ENCODE results near the gene COL27A1. TPM values are rescaled to one million over a fixed set of nuclear protein-coding genes. Genes with fewer than 3 reads are reported as not detected.

COL27A1 gene
- total RNA-seq, 2 experiments from 2014 or later: not detected

DNA sequence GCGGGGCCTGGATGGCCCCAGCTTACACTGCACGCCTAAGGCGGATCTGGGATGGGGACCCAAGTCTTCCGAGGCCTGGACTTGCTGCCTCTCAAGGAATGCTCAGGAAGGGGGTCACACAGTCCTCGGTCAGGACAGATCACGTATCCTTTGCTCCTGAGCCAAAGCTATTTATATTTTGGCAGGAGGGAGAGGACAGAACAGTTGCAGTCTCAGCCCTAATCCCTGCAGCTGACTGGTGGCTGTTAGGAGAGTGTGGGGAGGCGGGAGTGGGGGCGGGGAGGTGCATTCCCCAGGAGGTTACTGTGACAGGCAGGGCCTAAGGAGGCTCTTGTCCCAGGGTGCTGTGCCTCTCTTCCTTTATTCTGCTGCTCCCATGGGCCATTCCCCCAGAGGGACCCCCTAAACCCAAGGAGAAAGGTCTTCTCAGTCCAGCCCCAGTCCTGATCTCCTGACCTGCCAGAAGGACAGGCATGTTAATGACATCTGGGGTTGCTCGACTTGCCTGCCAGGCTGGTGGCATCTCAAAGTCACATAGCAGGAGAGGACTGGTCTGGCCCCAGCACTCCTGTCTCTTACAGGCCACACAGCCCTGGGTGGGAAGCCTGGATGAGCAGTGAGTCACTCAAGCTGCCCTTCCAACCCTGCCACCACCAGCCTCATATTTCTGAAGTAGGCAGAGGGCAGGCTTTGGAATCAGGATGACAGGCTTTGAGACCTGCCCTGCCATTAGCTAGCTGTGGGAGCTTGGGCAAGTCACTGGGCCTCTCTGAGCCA lies 51.9 kb downstream of the COL27A1 start:
- H3K36me3 ChIP-seq (ENCODE audit: insufficient read depth, low read length): no peaks in the 10 kb centered on the region
- no peak for DNase-seq (ENCODE audit: low spot score)
- no peaks in the 10 kb centered on the region for H3K9me2 ChIP-seq (ENCODE audit: insufficient read depth, low read length)
- no peaks in the 10 kb centered on the region for H3K9me3 ChIP-seq (ENCODE audit: low read length)
- no TSS peak for BruUV-seq (replicated peaks)
- H3K4me3 ChIP-seq (ENCODE audit: low read depth, low read length, poor library complexity, severe bottlenecking): no peak overlapping the region
- intact Hi-C loops (cut with micrococcal nuclease; ENCODE audit: unreplicated experiment): no loop called here
- POLR2A ChIA-PET: interaction anchor here (1.7 kb wide), 1 partner anchor 30 kb away, joined by 3 read pairs; no protein-coding TSS in a partner anchor
- no peak overlapping the region for H3K4me2 ChIP-seq (ENCODE audit: low read length)
- no peaks in the 10 kb centered on the region for H4K20me1 ChIP-seq (ENCODE audit: insufficient read depth, low read length)
- no peak overlapping the region for H2AFZ ChIP-seq (ENCODE audit: low read length)
- H3K27ac ChIP-seq (ENCODE audit: low read depth, low read length, poor library complexity, severe bottlenecking): no peak overlapping the region
- CTCF ChIA-PET (ENCODE audit: unreplicated experiment): interaction anchor here (0.5 kb wide), 1 partner anchor 12 kb away, joined by 3 read pairs; no protein-coding TSS in a partner anchor
- H3K4me1 ChIP-seq (ENCODE audit: insufficient read depth, low read length, poor library complexity, severe bottlenecking): no peaks in the 10 kb centered on the region
- H3K79me2 ChIP-seq (ENCODE audit: insufficient read depth, low read depth, low read length): no peaks in the 10 kb centered on the region
- TF ChIP-seq CTCF (conservative IDR thresholded peaks at IDR 0.05; ENCODE audit: low read length): no peak
- TF ChIP-seq EZH2phosphoT487 (IDR thresholded peaks at IDR 0.05; ENCODE audit: borderline replicate concordance, low read depth, low read length): no peak

- no peaks in the 10 kb centered on the region for H3K36me3 ChIP-seq (ENCODE audit: insufficient read depth, low read length)
- no peak overlapping the region for H3K4me3 ChIP-seq (ENCODE audit: low read depth, low read length, poor library complexity, severe bottlenecking)
- H4K20me1 ChIP-seq (ENCODE audit: insufficient read depth, low read length): no peaks in the 10 kb centered on the region
- H3K4me1 ChIP-seq (ENCODE audit: insufficient read depth, low read length, poor library complexity, severe bottlenecking): no peaks in the 10 kb centered on the region
- no peak for TF ChIP-seq CTCF (conservative IDR thresholded peaks at IDR 0.05; ENCODE audit: low read length)
- no peak for TF ChIP-seq EZH2phosphoT487 (IDR thresholded peaks at IDR 0.05; ENCODE audit: borderline replicate concordance, low read depth, low read length)
- no peak overlapping the region for H2AFZ ChIP-seq (ENCODE audit: low read length)
- no peaks in the 10 kb centered on the region for H3K9me2 ChIP-seq (ENCODE audit: insufficient read depth, low read length)
- POLR2A ChIA-PET: no interaction called here
- H3K4me2 ChIP-seq (ENCODE audit: low read length): no peak overlapping the region
- no peak for DNase-seq (ENCODE audit: low spot score)
- no peaks in the 10 kb centered on the region for H3K9me3 ChIP-seq (ENCODE audit: low read length)
- CTCF ChIA-PET (ENCODE audit: unreplicated experiment): no interaction called here
- no TSS peak for BruUV-seq (replicated peaks)
- no peaks in the 10 kb centered on the region for H3K79me2 ChIP-seq (ENCODE audit: insufficient read depth, low read depth, low read length)
- no peak overlapping the region for H3K27ac ChIP-seq (ENCODE audit: low read depth, low read length, poor library complexity, severe bottlenecking)
- intact Hi-C loops (cut with micrococcal nuclease; ENCODE audit: unreplicated experiment): no loop called here
Measured at GRCh38 chr9:114207845-114208244, 52.5 kb downstream of the COL27A1 start.

GRCh38 chr9:114209151-114209550 lies 53.8 kb downstream of the COL27A1 start:
- Histone ChIP-seq H3K4me3 (ENCODE audit: low read depth, low read length, poor library complexity, severe bottlenecking) (no peak overlapping the region), H4K20me1 (ENCODE audit: insufficient read depth, low read length) (no peaks in the 10 kb centered on the region), H3K9me3 (ENCODE audit: low read length) (no peaks in the 10 kb centered on the region), H2AFZ (ENCODE audit: low read length) (no peak overlapping the region), H3K36me3 (ENCODE audit: insufficient read depth, low read length) (no peaks in the 10 kb centered on the region), H3K4me2 (ENCODE audit: low read length) (no peak overlapping the region), H3K4me1 (ENCODE audit: insufficient read depth, low read length, poor library complexity, severe bottlenecking) (no peaks in the 10 kb centered on the region), H3K79me2 (ENCODE audit: insufficient read depth, low read depth, low read length) (no peaks in the 10 kb centered on the region), H3K27ac (ENCODE audit: low read depth, low read length, poor library complexity, severe bottlenecking) (no peak overlapping the region), H3K9me2 (ENCODE audit: insufficient read depth, low read length) (no peaks in the 10 kb centered on the region)
- CTCF ChIA-PET (ENCODE audit: unreplicated experiment): no interaction called here
- no TSS peak for BruUV-seq (replicated peaks)
- DNase-seq (ENCODE audit: low spot score): no peak
- POLR2A ChIA-PET: no interaction called here
- no peak for TF ChIP-seq CTCF (conservative IDR thresholded peaks at IDR 0.05; ENCODE audit: low read length)
- no peak for TF ChIP-seq EZH2phosphoT487 (IDR thresholded peaks at IDR 0.05; ENCODE audit: borderline replicate concordance, low read depth, low read length)
- intact Hi-C loops (cut with micrococcal nuclease; ENCODE audit: unreplicated experiment): no loop called here
